PC-9 (cell line): Measurements from ENCODE around the gene ENAH. TPM values are rescaled to one million over a fixed set of nuclear protein-coding genes. Genes with fewer than 3 reads are reported as not detected.
A peak's percentile ranks its signal among the peaks of the same experiment; 100 is the strongest.
"Not testable (repeated sequence)": the region's sequence is repeated elsewhere in the genome, so short reads cannot be mapped to it uniquely, and the experiment has no call there.

ENCODE experiments used
- BruUV-seq: library from RNA; stranded (reverse); fragments of 400-500 nt; replicated peaks from 2 replicates; lab custom pipeline; 2021; lab: Mats Ljungman, UMichigan
- CTCF ChIA-PET: fragments of 300-600 bp; sonication (Branson Sonifier 250); formaldehyde crosslinking; loops from one replicate; lab custom pipeline; 2022; ENCODE audit warnings: antibody characterized with exemption; lab: Charles Lee
- POLR2A ChIA-PET: fragments of 300-600 bp; sonication (Branson Sonifier 250); formaldehyde crosslinking; loops from one replicate; lab custom pipeline; 2022; ENCODE audit warnings: antibody characterized with exemption; ENCODE audit not compliant: unreplicated experiment; lab: Charles Lee
- DNase-seq, 2 experiments: peaks; one replicate each; pipeline versions ENCODE4 v3.0.0 to v3.0.0-alpha.2; 2015 to 2022; ENCODE audit warnings: mixed read lengths in 1 of 2
- H2AFZ ChIP-seq: fragments of 200-600 bp; sonication (generic); 2 replicates; pipeline ENCODE4 v1.8.1; 2017; ENCODE audit warnings: antibody characterized with exemption
- H3F3A ChIP-seq: fragments of 200-600 bp; sonication (generic); 2 replicates; pipeline ENCODE4 v1.8.1; 2017; ENCODE audit warnings: antibody characterized with exemption, mild to moderate bottlenecking, low read depth; ENCODE audit not compliant: insufficient read depth
- H3K27ac ChIP-seq: fragments of 200-600 bp; sonication (generic); 2 replicates; pipeline ENCODE4 v1.6.1; 2016; ENCODE audit warnings: mixed run types
- H3K27me3 ChIP-seq: fragments of 200-600 bp; sonication (generic); 2 replicates; pipeline ENCODE4 v1.6.1; 2016; ENCODE audit warnings: low read depth, mixed run types; ENCODE audit not compliant: insufficient read depth
- H3K36me3 ChIP-seq: fragments of 200-600 bp; sonication (generic); 2 replicates; pipeline ENCODE4 v1.6.1; 2016; ENCODE audit warnings: low read depth, mixed run types
- H3K4me1 ChIP-seq: fragments of 200-600 bp; sonication (generic); replicated peaks from 2 replicates; pipeline ENCODE4 v1.6.1; 2016; ENCODE audit warnings: mixed run types; ENCODE audit not compliant: insufficient read depth
- H3K4me2 ChIP-seq: fragments of 200-600 bp; sonication (generic); 2 replicates; pipeline ENCODE4 v1.6.1; 2017; ENCODE audit warnings: mixed run types
- H3K4me3 ChIP-seq: fragments of 200-600 bp; sonication (generic); 2 replicates; pipeline ENCODE4 v1.6.1; 2016; ENCODE audit warnings: mixed run types
- H3K79me2 ChIP-seq: fragments of 200-600 bp; sonication (generic); 2 replicates; pipeline ENCODE4 v1.6.1; 2017; ENCODE audit warnings: low read depth, mixed run types
- H3K9me2 ChIP-seq: fragments of 200-600 bp; sonication (generic); 2 replicates; pipeline ENCODE4 v1.8.1; 2017; ENCODE audit warnings: mild to moderate bottlenecking; ENCODE audit not compliant: insufficient read depth
- H3K9me3 ChIP-seq: fragments of 200-600 bp; sonication (generic); 2 replicates; pipeline ENCODE4 v1.8.1; 2016; ENCODE audit warnings: low read depth; ENCODE audit not compliant: insufficient read depth
- H4K20me1 ChIP-seq: fragments of 200-600 bp; sonication (generic); 2 replicates; pipeline ENCODE4 v1.8.1; 2017; ENCODE audit not compliant: insufficient read depth
- CTCF ChIP-seq: fragments of 200-600 bp; sonication (generic); conservative IDR thresholded peaks from 2 replicates; pipeline ENCODE4 v1.6.1; 2017; ENCODE audit warnings: mixed run types, antibody characterized with exemption, mild to moderate bottlenecking, moderate library complexity
- EZH2 ChIP-seq: fragments of 200-600 bp; sonication (generic); IDR thresholded peaks from 2 replicates; pipeline ENCODE4 v1.8.0; 2017; ENCODE audit warnings: antibody characterized with exemption, low read depth
- intact Hi-C: fragments of 100-400 bp; cut with micrococcal nuclease; formaldehyde crosslinking; loops from one replicate; pipeline ENCODE4 v1.10.0; 2022; ENCODE audit not compliant: unreplicated experiment
- total RNA-seq: library from RNA; stranded (reverse); gene quantifications from 2 replicates; pipeline ENCODE4 v1.2.3, GENCODE V29; 2021

The ENAH gene
- total RNA-seq, 1 experiment from 2014 or later = 167 TPM

GRCh38 chr1:225697428-225697827 is 44.5 kb upstream of the ENAH start:
- Histone ChIP-seq H3K4me2 (no peak overlapping the region), H3K4me1 (peaks cover 27% of the 10 kb centered on the region), H3K79me2 (no peaks in the 10 kb centered on the region), H3K9me3 (no peaks in the 10 kb centered on the region), H3K27me3 (no peaks in the 10 kb centered on the region), H3F3A (peaks cover 25% of the 10 kb centered on the region), H3K27ac (no peak overlapping the region), H3K9me2 (no peaks in the 10 kb centered on the region), H3K36me3 (no peaks in the 10 kb centered on the region), H3K4me3 (no peak overlapping the region), H4K20me1 (no peaks in the 10 kb centered on the region), H2AFZ (no peak overlapping the region)
- intact Hi-C loops = no loop called here
- ChIA-PET POLR2A (no interaction called here), CTCF (no interaction called here)
- TF ChIP-seq CTCF = no peak
- no peak for TF ChIP-seq EZH2
- BruUV-seq = no TSS peak
- no peak for DNase-seq

- H3K79me2 ChIP-seq = no peaks in the 10 kb centered on the region
- TF ChIP-seq CTCF (no peak), EZH2 (no peak)
- CTCF ChIA-PET = no interaction called here
- no peak overlapping the region for H2AFZ ChIP-seq
- intact Hi-C loops = no loop called here
- H3K4me3 ChIP-seq = no peak overlapping the region
- peaks cover 16% of the 10 kb centered on the region for H3F3A ChIP-seq
- H3K4me1 ChIP-seq = peaks cover 18% of the 10 kb centered on the region
- no peaks in the 10 kb centered on the region for H3K9me3 ChIP-seq
- no peaks in the 10 kb centered on the region for H3K36me3 ChIP-seq
- no peaks in the 10 kb centered on the region for H4K20me1 ChIP-seq
- H3K27me3 ChIP-seq = no peaks in the 10 kb centered on the region
- H3K27ac ChIP-seq = no peak overlapping the region
- BruUV-seq = no TSS peak
- no peak for DNase-seq
- no peak overlapping the region for H3K4me2 ChIP-seq
- no peaks in the 10 kb centered on the region for H3K9me2 ChIP-seq
- POLR2A ChIA-PET = no interaction called here
These were observed 42.8 kb upstream of the ENAH start for GRCh38 chr1:225695578-225696337.

- H3K4me2 ChIP-seq = no peak overlapping the region
- H3K36me3 ChIP-seq = no peaks in the 10 kb centered on the region
- H3K4me3 ChIP-seq = no peak overlapping the region
- no peak overlapping the region for H3K27ac ChIP-seq
- peaks cover 2% of the 10 kb centered on the region; the same call in 1 of the 2 replicates for H3F3A ChIP-seq
- H3K4me1 ChIP-seq = peaks cover 5% of the 10 kb centered on the region
- ChIA-PET CTCF (no interaction called here), POLR2A (interaction anchor here (0.7 to 1.0 kb wide), 3 partner anchors 12 to 44 kb away, joined by 3 to 4 read pairs (median 4); no protein-coding TSS in a partner anchor)
- no peak overlapping the region for H2AFZ ChIP-seq
- H3K27me3 ChIP-seq = no peaks in the 10 kb centered on the region
- no peaks in the 10 kb centered on the region for H3K9me3 ChIP-seq
- BruUV-seq = no TSS peak
- no peaks in the 10 kb centered on the region for H4K20me1 ChIP-seq
- TF ChIP-seq CTCF = no peak
- TF ChIP-seq EZH2 = no peak
- intact Hi-C loops = no loop called here
- no peaks in the 10 kb centered on the region for H3K79me2 ChIP-seq
- DNase-seq = peak in 1 of 2 experiments; percentile 57
- H3K9me2 ChIP-seq = no peaks in the 10 kb centered on the region
These were observed 41.3 kb upstream of the ENAH start for GRCh38 chr1:225694151-225694603.

GRCh38 chr1:225693697-225694096 is 40.8 kb upstream of the ENAH start:
- H2AFZ ChIP-seq, H3K36me3 ChIP-seq, H3K4me3 ChIP-seq, H3K9me3 ChIP-seq, H3K27me3 ChIP-seq, H3K4me2 ChIP-seq, CTCF ChIA-PET, H3K27ac ChIP-seq, H3K79me2 ChIP-seq, intact Hi-C loops, H3K4me1 ChIP-seq, BruUV-seq, H4K20me1 ChIP-seq, H3F3A ChIP-seq, DNase-seq, H3K9me2 ChIP-seq: not testable (repeated sequence)
- POLR2A ChIA-PET = interaction anchor here (0.7 to 1.0 kb wide), 3 partner anchors 13 to 44 kb away, joined by 3 to 4 read pairs (median 4); no protein-coding TSS in a partner anchor
